ENCODE measurements around the gene NLGN4X. TPM values are rescaled to one million over a fixed set of nuclear protein-coding genes. Genes with fewer than 3 reads are reported as not detected.

The NLGN4X gene
- total RNA-seq, 1 donor from 2014 or later = 45.0 TPM

DNA sequence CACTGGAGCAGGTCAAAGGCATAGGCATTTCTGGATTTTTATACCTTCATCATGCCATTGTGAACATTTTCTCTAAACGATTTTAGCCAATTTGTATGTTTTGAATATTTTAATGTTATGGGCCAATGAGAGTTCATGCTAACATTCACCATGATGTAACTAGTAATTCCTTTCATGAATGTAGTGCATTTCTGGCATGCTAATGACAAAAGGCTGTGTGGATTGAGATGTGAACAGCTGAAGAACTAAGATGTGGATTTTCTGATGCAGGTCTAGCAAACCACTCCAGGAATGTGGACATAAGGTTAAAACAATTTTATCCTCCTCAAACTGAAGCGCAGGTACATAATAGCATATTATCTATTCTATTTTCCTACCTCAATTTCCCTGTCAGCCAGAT, 269.4 kb downstream of the NLGN4X start:
- Mint-ChIP-seq H3K36me3 (ENCODE audit: insufficient read depth) (no peaks in the 10 kb centered on the region), H3K27me3 (no peaks in the 10 kb centered on the region), H3K27ac (no peak overlapping the region), H3K9me3 (ENCODE audit: low read depth) (no peaks in the 10 kb centered on the region), H3K4me3 (ENCODE audit: low read depth) (no peak overlapping the region), H3K4me1 (ENCODE audit: low read depth) (no peaks in the 10 kb centered on the region)
- no peak for DNase-seq (ENCODE audit: low spot score, unreplicated experiment)
- TF ChIP-seq, protein P1, sequence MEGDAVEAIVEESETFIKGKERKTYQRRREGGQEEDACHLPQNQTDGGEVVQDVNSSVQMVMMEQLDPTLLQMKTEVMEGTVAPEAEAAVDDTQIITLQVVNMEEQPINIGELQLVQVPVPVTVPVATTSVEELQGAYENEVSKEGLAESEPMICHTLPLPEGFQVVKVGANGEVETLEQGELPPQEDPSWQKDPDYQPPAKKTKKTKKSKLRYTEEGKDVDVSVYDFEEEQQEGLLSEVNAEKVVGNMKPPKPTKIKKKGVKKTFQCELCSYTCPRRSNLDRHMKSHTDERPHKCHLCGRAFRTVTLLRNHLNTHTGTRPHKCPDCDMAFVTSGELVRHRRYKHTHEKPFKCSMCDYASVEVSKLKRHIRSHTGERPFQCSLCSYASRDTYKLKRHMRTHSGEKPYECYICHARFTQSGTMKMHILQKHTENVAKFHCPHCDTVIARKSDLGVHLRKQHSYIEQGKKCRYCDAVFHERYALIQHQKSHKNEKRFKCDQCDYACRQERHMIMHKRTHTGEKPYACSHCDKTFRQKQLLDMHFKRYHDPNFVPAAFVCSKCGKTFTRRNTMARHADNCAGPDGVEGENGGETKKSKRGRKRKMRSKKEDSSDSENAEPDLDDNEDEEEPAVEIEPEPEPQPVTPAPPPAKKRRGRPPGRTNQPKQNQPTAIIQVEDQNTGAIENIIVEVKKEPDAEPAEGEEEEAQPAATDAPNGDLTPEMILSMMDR (IDR thresholded peaks at IDR 0.05; ENCODE audit: unreplicated experiment) = no peak

DNA sequence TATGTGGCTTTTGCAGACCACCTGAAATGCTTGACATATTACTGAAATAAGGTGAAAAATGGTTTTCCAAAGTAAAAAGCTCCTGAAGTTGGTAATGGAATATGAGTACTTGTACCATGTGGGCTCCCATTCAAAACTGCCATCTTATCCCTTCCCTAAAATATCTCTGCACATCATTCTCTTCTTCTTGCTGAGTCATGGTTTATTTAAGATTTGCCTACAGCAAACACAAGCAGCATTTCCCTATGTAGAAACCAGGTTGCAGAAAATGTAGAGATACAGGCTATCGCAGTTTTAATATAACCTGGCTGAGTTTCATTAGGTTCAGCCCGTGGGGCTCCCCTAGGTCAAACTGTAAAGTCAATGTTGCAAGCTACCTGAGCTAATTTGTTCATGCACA, 270.1 kb downstream of the NLGN4X start:
- TF ChIP-seq, protein P1 (IDR thresholded peaks at IDR 0.05; ENCODE audit: unreplicated experiment) = no peak
- H3K4me1 Mint-ChIP-seq (ENCODE audit: low read depth) = no peaks in the 10 kb centered on the region
- no peak overlapping the region for H3K4me3 Mint-ChIP-seq (ENCODE audit: low read depth)
- no peaks in the 10 kb centered on the region for H3K36me3 Mint-ChIP-seq (ENCODE audit: insufficient read depth)
- DNase-seq (ENCODE audit: low spot score, unreplicated experiment) = no peak
- no peaks in the 10 kb centered on the region for H3K9me3 Mint-ChIP-seq (ENCODE audit: low read depth)
- H3K27ac Mint-ChIP-seq = no peak overlapping the region
- H3K27me3 Mint-ChIP-seq = no peaks in the 10 kb centered on the region

DNA sequence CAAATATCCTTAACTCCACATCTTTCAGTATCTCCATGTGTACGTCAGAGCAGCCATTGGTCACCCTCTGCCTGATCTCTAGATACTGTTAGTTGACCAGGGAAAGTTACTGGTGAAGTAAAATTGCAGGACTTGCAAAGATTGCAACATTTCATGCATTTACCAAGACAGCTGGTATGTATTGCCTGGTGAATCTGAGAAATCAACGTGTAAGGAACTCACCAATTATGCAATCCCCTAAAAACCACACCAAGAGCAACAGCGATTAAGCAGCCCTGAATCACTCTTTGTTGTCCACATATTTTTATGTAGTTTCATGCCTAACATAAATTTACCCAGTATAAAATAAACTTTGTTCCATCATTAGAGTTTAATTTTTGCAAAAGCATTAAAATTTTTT, 271.2 kb downstream of the NLGN4X start:
- H3K27me3 Mint-ChIP-seq = no peaks in the 10 kb centered on the region
- H3K27ac Mint-ChIP-seq = no peak overlapping the region
- TF ChIP-seq, protein P1 (IDR thresholded peaks at IDR 0.05; ENCODE audit: unreplicated experiment) = no peak
- H3K4me3 Mint-ChIP-seq (ENCODE audit: low read depth) = no peak overlapping the region
- no peaks in the 10 kb centered on the region for H3K9me3 Mint-ChIP-seq (ENCODE audit: low read depth)
- DNase-seq (ENCODE audit: low spot score, unreplicated experiment) = no peak
- H3K4me1 Mint-ChIP-seq (ENCODE audit: low read depth) = no peaks in the 10 kb centered on the region
- no peaks in the 10 kb centered on the region for H3K36me3 Mint-ChIP-seq (ENCODE audit: insufficient read depth)

DNA sequence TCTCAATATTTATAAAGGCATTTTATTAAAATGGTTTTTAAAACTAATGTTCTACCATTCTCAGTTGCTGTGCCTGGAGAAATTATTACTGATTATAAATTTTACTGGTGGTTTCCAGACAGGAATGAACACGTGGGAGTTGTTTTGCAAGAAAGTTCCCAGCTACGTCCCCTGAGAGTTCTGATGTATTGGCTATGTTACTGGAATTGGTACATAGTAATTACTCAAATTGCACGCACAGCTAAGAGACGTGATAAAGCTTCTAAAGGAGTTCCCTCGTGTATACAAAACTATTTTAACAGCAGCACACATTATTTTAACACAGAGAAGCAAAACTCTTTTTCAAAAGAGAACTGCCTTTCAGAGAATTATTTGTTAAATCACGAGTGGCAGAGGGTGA, 292.2 kb downstream of the NLGN4X start:
- H3K27me3 Mint-ChIP-seq = no peaks in the 10 kb centered on the region
- no peaks in the 10 kb centered on the region for H3K9me3 Mint-ChIP-seq (ENCODE audit: low read depth)
- TF ChIP-seq, protein P1 (IDR thresholded peaks at IDR 0.05; ENCODE audit: unreplicated experiment) = no peak
- no peak overlapping the region for H3K4me3 Mint-ChIP-seq (ENCODE audit: low read depth)
- H3K27ac Mint-ChIP-seq = no peak overlapping the region
- no peaks in the 10 kb centered on the region for H3K36me3 Mint-ChIP-seq (ENCODE audit: insufficient read depth)
- peaks cover 5% of the 10 kb centered on the region for H3K4me1 Mint-ChIP-seq (ENCODE audit: low read depth)
- DNase-seq (ENCODE audit: low spot score, unreplicated experiment) = no peak

GRCh38 chrX:5928224-5928623, 300.4 kb downstream of the NLGN4X start:
- Mint-ChIP-seq H3K4me1 (ENCODE audit: low read depth) (peaks cover 7% of the 10 kb centered on the region), H3K27ac (no peak overlapping the region), H3K4me3 (ENCODE audit: low read depth) (no peak overlapping the region), H3K9me3 (ENCODE audit: low read depth) (no peaks in the 10 kb centered on the region), H3K27me3 (no peaks in the 10 kb centered on the region), H3K36me3 (ENCODE audit: insufficient read depth) (no peaks in the 10 kb centered on the region)
- no peak for DNase-seq (ENCODE audit: low spot score, unreplicated experiment)
- TF ChIP-seq, protein P1 (IDR thresholded peaks at IDR 0.05; ENCODE audit: unreplicated experiment) = no peak

Measured in progenitor cell of endocrine pancreas (in vitro differentiated cells).